CD4-positive, alpha-beta T cell treated with Interleukin-15 for 1 hour (primary cell): ENCODE results near the gene TLNRD1.

Experiments
- DNase-seq: peaks from one replicate; pipeline ENCODE4 v3.0.0-alpha.2; 2020

Gene TLNRD1

GRCh38 chr15:81029414-81030300 is 28.9 kb downstream of the TLNRD1 start:
- no peak for DNase-seq

GRCh38 chr15:81030301-81030750 is 29.6 kb downstream of the TLNRD1 start:
- no peak for DNase-seq

GRCh38 chr15:81031203-81031602 is 30.5 kb downstream of the TLNRD1 start:
- no peak for DNase-seq

- DNase-seq: no peak
Observed at GRCh38 chr15:81032355-81032754, 31.6 kb downstream of the TLNRD1 start.

GRCh38 chr15:81032818-81033217 is 32.1 kb downstream of the TLNRD1 start:
- DNase-seq: no peak

- no peak for DNase-seq
Observed at GRCh38 chr15:81033508-81033907, 32.8 kb downstream of the TLNRD1 start.

GRCh38 chr15:81037952-81038743 is 37.4 kb downstream of the TLNRD1 start:
- no peak for DNase-seq

GRCh38 chr15:81038975-81039607 is 38.4 kb downstream of the TLNRD1 start:
- no peak for DNase-seq

GRCh38 chr15:81040757-81041156 is 40.0 kb downstream of the TLNRD1 start:
- DNase-seq: no peak

- DNase-seq: no peak
Observed at GRCh38 chr15:81043281-81043934, 42.7 kb downstream of the TLNRD1 start.

GRCh38 chr15:81043935-81044575 is 43.3 kb downstream of the TLNRD1 start:
- DNase-seq: no peak

- no peak for DNase-seq
Observed at GRCh38 chr15:81046290-81046689, 45.6 kb downstream of the TLNRD1 start.

- no peak for DNase-seq
Observed at GRCh38 chr15:81047928-81048327, 47.2 kb downstream of the TLNRD1 start.

GRCh38 chr15:81049835-81050234 is 49.1 kb downstream of the TLNRD1 start:
- no peak for DNase-seq

GRCh38 chr15:81050259-81050658 is 49.5 kb downstream of the TLNRD1 start:
- no peak for DNase-seq

- DNase-seq: no peak
Observed at GRCh38 chr15:81050805-81051204, 50.1 kb downstream of the TLNRD1 start.

GRCh38 chr15:81052046-81052445 is 51.3 kb downstream of the TLNRD1 start:
- DNase-seq: no peak

GRCh38 chr15:81053621-81054020 is 52.9 kb downstream of the TLNRD1 start:
- DNase-seq: no peak

- DNase-seq: no peak
Observed at GRCh38 chr15:81054236-81054635, 53.5 kb downstream of the TLNRD1 start.
